ENCODE measurements around the gene KCNQ1.

DNA sequence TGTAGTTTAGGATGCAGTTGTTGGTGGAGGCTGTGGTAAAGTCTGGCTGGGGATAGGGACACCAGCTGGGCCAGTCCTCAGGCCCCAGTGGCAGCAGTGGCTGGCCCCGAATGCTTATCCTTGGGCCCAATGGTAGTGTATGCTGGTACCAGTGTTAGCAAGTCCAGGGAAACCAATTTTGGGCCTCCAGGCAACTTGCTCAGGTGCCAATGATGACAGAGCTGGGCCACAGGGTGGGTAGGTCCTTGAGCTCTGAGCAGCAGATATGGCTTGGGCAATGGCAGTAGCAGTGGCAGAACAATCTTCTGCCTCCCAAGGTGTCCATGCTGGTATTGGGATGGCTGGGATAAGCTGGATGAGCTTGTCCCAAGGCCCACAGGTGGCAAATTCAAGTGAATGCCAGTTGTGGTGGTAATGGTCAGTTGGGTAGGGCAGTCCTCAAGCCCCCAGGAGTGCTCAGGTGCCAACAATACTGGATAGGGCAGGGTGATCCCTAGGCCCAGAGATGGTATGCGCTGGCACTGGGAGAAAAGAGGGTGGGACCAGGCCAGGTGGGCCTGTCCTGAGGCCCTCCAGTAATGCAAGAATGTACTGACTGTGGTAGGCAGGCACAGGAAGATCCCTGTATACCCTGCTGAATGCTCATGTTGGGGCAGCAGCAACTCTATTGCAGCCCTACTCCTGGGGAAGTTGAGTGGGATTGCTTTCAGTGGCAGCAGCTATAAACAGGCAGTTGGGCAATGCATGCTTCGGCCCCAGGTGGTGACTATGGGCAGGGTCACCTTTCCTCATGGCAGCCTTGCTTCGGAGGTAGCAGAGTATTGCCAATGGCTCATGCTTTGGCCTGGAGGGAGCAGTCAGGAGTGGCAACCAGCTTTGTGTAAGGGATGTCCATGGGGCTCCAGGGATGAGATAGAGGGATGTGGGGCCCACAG, 200.3 kb downstream of the KCNQ1 start:
- TF ChIP-seq EZH2 (IDR thresholded peaks at IDR 0.05; ENCODE audit: insufficient read depth, poor library complexity, severe bottlenecking) (no peak), EZH2phosphoT487 (IDR thresholded peaks at IDR 0.05; ENCODE audit: insufficient read depth, low read depth) (no peak)
